Gastroesophageal sphincter (tissue), 3 donors: Measurements from ENCODE around the gene CD300LD.

ENCODE experiments used
- POLR2A ChIP-seq, 2 donors: fragments of 450-650 bp; IDR thresholded peaks; one replicate each; pipeline ENCODE4 v1.6.1; 2017; ENCODE audit warnings: antibody characterized with exemption in 2 of 2, mild to moderate bottlenecking in 2 of 2, moderate library complexity in 1 of 2
- POLR2AphosphoS5 ChIP-seq: sonication (generic); formaldehyde crosslinking; IDR thresholded peaks from one replicate; pipeline ENCODE4 v1.6.1; 2017; ENCODE audit warnings: antibody characterized with exemption
- TF ChIP-seq, protein P1 (sequence below), 4 experiments: fragments of 200-600 bp in 2 of 4; fragments of 450-650 bp in 2 of 4; sonication (generic) in 1 of 4; IDR thresholded peaks; one replicate each; pipeline ENCODE4 v1.5.1; 2017 to 2019; ENCODE audit warnings: antibody characterized with exemption in 4 of 4, mild to moderate bottlenecking in 2 of 4, moderate library complexity in 2 of 4

DNA sequence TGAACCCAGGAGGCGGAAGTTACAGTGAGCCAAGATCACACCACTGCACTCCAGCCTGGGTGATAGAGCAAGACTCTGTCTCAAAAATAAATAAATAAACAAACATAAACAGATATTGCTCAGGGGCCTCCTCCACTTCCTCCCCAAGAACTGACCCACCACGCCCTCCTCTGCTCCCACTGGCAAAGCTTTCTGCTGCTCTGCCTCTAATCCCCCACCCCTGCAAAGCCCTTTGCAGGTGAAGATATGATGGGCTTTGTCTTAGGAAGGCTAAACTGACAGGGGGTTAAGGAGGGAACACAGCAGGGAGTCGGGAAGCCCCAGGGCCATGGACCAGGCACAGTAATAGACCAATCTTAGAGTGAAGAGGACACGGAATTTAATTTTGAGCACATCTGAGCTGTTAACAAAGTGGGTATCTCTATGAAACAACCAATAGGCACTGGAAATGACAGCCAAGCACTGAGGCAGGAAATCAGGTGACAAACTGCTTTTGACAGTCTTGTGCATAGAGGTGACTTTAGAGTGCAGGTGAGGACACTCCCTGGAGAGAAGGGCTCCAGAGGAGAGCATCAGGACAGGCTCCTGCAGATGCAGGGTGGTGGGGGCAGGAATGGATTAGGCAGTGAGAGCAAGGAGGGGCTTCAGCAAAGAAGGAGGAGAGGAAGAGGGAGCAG, 6.4 kb upstream of the CD300LD start:
- TF ChIP-seq, protein P1, sequence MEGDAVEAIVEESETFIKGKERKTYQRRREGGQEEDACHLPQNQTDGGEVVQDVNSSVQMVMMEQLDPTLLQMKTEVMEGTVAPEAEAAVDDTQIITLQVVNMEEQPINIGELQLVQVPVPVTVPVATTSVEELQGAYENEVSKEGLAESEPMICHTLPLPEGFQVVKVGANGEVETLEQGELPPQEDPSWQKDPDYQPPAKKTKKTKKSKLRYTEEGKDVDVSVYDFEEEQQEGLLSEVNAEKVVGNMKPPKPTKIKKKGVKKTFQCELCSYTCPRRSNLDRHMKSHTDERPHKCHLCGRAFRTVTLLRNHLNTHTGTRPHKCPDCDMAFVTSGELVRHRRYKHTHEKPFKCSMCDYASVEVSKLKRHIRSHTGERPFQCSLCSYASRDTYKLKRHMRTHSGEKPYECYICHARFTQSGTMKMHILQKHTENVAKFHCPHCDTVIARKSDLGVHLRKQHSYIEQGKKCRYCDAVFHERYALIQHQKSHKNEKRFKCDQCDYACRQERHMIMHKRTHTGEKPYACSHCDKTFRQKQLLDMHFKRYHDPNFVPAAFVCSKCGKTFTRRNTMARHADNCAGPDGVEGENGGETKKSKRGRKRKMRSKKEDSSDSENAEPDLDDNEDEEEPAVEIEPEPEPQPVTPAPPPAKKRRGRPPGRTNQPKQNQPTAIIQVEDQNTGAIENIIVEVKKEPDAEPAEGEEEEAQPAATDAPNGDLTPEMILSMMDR (IDR thresholded peaks at IDR 0.05): no peak
- no peak for TF ChIP-seq POLR2A (IDR thresholded peaks at IDR 0.05)
- no peak for TF ChIP-seq POLR2AphosphoS5
